H9 (cell line): ENCODE results near the gene C16orf92. TPM values are rescaled to one million over a fixed set of nuclear protein-coding genes. Genes with fewer than 3 reads are reported as not detected.

ENCODE experiments used
- DNase-seq: peaks from one replicate; pipeline ENCODE4 v3.0.0-alpha.2; 2017
- H2AFZ ChIP-seq: one replicate; pipeline ENCODE4 v1.6.1; 2013; ENCODE audit warnings: mild to moderate bottlenecking, low read length, control low read depth, moderate library complexity
- H2AK5ac ChIP-seq: 2 replicates; pipeline ENCODE4 v1.6.1; 2013; ENCODE audit warnings: low read length, control low read depth, mixed read lengths; ENCODE audit not compliant: insufficient read length
- H2BK120ac ChIP-seq: one replicate; pipeline ENCODE4 v1.6.1; 2013; ENCODE audit warnings: low read depth, mild to moderate bottlenecking, low read length, control low read depth, inconsistent platforms; ENCODE audit not compliant: poor library complexity, severe bottlenecking
- H2BK12ac ChIP-seq: 2 replicates; pipeline ENCODE4 v1.6.1; 2013; ENCODE audit warnings: low read length, control low read depth, mixed read lengths, low read depth; ENCODE audit not compliant: insufficient read length
- H2BK15ac ChIP-seq: 2 replicates; pipeline ENCODE4 v1.6.1; 2013; ENCODE audit warnings: low read depth, low read length, control low read depth
- H2BK20ac ChIP-seq: one replicate; pipeline ENCODE4 v1.6.1; 2013; ENCODE audit warnings: low read depth, mild to moderate bottlenecking, low read length, control low read depth, inconsistent platforms; ENCODE audit not compliant: poor library complexity, severe bottlenecking
- H2BK5ac ChIP-seq: 2 replicates; pipeline ENCODE4 v1.6.1; 2013; ENCODE audit warnings: low read length, control low read depth, mixed read lengths; ENCODE audit not compliant: insufficient read length
- H3K14ac ChIP-seq: 2 replicates; pipeline ENCODE4 v1.6.1; 2013; ENCODE audit warnings: low read length, control low read depth; ENCODE audit not compliant: insufficient read depth
- H3K18ac ChIP-seq: 2 replicates; pipeline ENCODE4 v1.6.1; 2013; ENCODE audit warnings: low read depth, mild to moderate bottlenecking, mixed read lengths, low read length, control low read depth; ENCODE audit not compliant: insufficient read length
- H3K23ac ChIP-seq: 2 replicates; pipeline ENCODE4 v1.6.1; 2013; ENCODE audit warnings: low read length, control low read depth, mixed read lengths, low read depth; ENCODE audit not compliant: insufficient read length
- H3K23me2 ChIP-seq: 2 replicates; pipeline ENCODE4 v1.6.1; 2013; ENCODE audit warnings: low read depth, mild to moderate bottlenecking, mixed read lengths, low read length, control low read depth; ENCODE audit not compliant: insufficient read length, poor library complexity, severe bottlenecking
- H3K27ac ChIP-seq: 2 replicates; pipeline ENCODE4 v1.5.1; 2013; ENCODE audit warnings: low read length, control low read depth, mixed read lengths, low read depth; ENCODE audit not compliant: insufficient read length
- H3K27me3 ChIP-seq: 2 replicates; pipeline ENCODE4 v1.6.1; 2013; ENCODE audit warnings: low read length, control low read depth, inconsistent platforms; ENCODE audit not compliant: insufficient read depth
- H3K4ac ChIP-seq: 2 replicates; pipeline ENCODE4 v1.6.1; 2013; ENCODE audit warnings: low read depth, mild to moderate bottlenecking, control low read depth, inconsistent platforms, low read length, moderate library complexity
- H3K4me1 ChIP-seq: 2 replicates; pipeline ENCODE4 v1.6.1; 2013; ENCODE audit warnings: low read length, control low read depth, inconsistent platforms; ENCODE audit not compliant: insufficient read depth
- H3K4me2 ChIP-seq: 2 replicates; pipeline ENCODE4 v1.6.1; 2013; ENCODE audit warnings: low read length, control low read depth, mixed read lengths; ENCODE audit not compliant: insufficient read length, insufficient read depth
- H3K56ac ChIP-seq: 2 replicates; pipeline ENCODE4 v1.6.1; 2013; ENCODE audit warnings: low read depth, mild to moderate bottlenecking, mixed read lengths, low read length, control low read depth; ENCODE audit not compliant: insufficient read length
- H3K79me1 ChIP-seq: 2 replicates; pipeline ENCODE4 v1.6.1; 2013; ENCODE audit warnings: low read depth, mild to moderate bottlenecking, moderate library complexity, low read length, control low read depth, inconsistent platforms; ENCODE audit not compliant: insufficient read depth, poor library complexity, severe bottlenecking
- H3K79me2 ChIP-seq: 2 replicates; pipeline ENCODE4 v1.6.1; 2013; ENCODE audit warnings: low read length, control low read depth, inconsistent platforms; ENCODE audit not compliant: insufficient read depth
- H3K9ac ChIP-seq: 2 replicates; pipeline ENCODE4 v1.6.1; 2013; ENCODE audit warnings: low read length, control low read depth, mixed read lengths; ENCODE audit not compliant: insufficient read length; ENCODE audit errors: extremely low read depth
- H3K9me3 ChIP-seq: one replicate; pipeline ENCODE4 v1.6.1; 2013; ENCODE audit warnings: low read depth, low read length, inconsistent platforms; ENCODE audit not compliant: control insufficient read depth
- H3T11ph ChIP-seq: one replicate; pipeline ENCODE4 v1.6.1; 2013; ENCODE audit warnings: mild to moderate bottlenecking, low read length, control low read depth, inconsistent platforms
- H4K20me1 ChIP-seq: one replicate; pipeline ENCODE4 v1.6.1; 2013; ENCODE audit not compliant: control insufficient read depth, insufficient read length, insufficient read depth
- H4K5ac ChIP-seq: 2 replicates; pipeline ENCODE4 v1.6.1; 2013; ENCODE audit warnings: low read depth, mild to moderate bottlenecking, mixed read lengths, low read length, control low read depth; ENCODE audit not compliant: insufficient read length
- H4K8ac ChIP-seq: replicated peaks from 2 replicates; pipeline ENCODE4 v1.6.1; 2013; ENCODE audit warnings: low read length, control low read depth, mixed read lengths, low read depth; ENCODE audit not compliant: insufficient read length
- H4K91ac ChIP-seq: 2 replicates; pipeline ENCODE4 v1.6.1; 2013; ENCODE audit warnings: low read depth, mild to moderate bottlenecking, moderate library complexity, mixed read lengths, low read length, control low read depth; ENCODE audit not compliant: insufficient read length
- H3K27ac Mint-ChIP-seq, 3 experiments: 2 replicates in 2 of 3; 3 replicates in 1 of 3; pipeline ENCODE4 v1.8.0; 2020 to 2021; ENCODE audit warnings: mixed read lengths in 3 of 3, mild to moderate bottlenecking in 1 of 3, moderate library complexity in 1 of 3
- H3K27me3 Mint-ChIP-seq: 2 replicates; pipeline ENCODE4 v1.8.0; 2021; ENCODE audit warnings: low read depth, mild to moderate bottlenecking, moderate library complexity, mixed read lengths
- H3K36me3 Mint-ChIP-seq, 3 experiments: 2 replicates in 2 of 3; 3 replicates in 1 of 3; pipeline ENCODE4 v1.8.0; 2020 to 2021; ENCODE audit warnings: low read depth in 3 of 3, mixed read lengths in 3 of 3; ENCODE audit not compliant: insufficient read depth in 1 of 3
- H3K4me1 Mint-ChIP-seq, 2 experiments: 2 replicates each; pipeline ENCODE4 v1.8.0; 2020; ENCODE audit warnings: mixed read lengths in 2 of 2
- H3K4me3 Mint-ChIP-seq, 2 experiments: 2 replicates in 1 of 2; 3 replicates in 1 of 2; pipeline ENCODE4 v1.8.0; 2020 to 2021; ENCODE audit warnings: mild to moderate bottlenecking in 2 of 2, mixed read lengths in 2 of 2, moderate library complexity in 1 of 2
- H3K9me3 Mint-ChIP-seq, 2 experiments: 2 replicates in 1 of 2; 3 replicates in 1 of 2; pipeline ENCODE4 v1.8.0; 2020; ENCODE audit warnings: mild to moderate bottlenecking in 2 of 2, mixed read lengths in 2 of 2, moderate library complexity in 1 of 2
- CTCF ChIP-seq: fragments of 200-600 bp; sonication (generic); conservative IDR thresholded peaks from 3 replicates; pipeline ENCODE4 v1.8.0; 2021; ENCODE audit warnings: antibody characterized with exemption, mild to moderate bottlenecking
- WGBS: extraction: QIAGEN DNeasy Blood & Tissue Kit; methylation state at CpG from one replicate; pipeline ENCODE4 v1.1.7; 2013; ENCODE audit warnings: missing lambda C conversion rate, low lambda C conversion rate, mixed read lengths; ENCODE audit not compliant: insufficient read length; ENCODE audit errors: extremely low coverage; 5-methylcytosine and 5-hydroxymethylcytosine counted together
- total RNA-seq: library from RNA; stranded (reverse); gene quantifications from 2 replicates; pipeline ENCODE4 v1.2.1, GENCODE V29; 2021

Gene C16orf92
- total RNA-seq, 1 experiment from 2014 or later, result not detected

- Histone ChIP-seq H3K4me2 (no peak overlapping the region), H3K23ac (no peak overlapping the region), H2BK5ac (no peak overlapping the region), H3K14ac (no peak overlapping the region), H4K20me1 (no peaks in the 10 kb centered on the region), H3K79me1 (no peaks in the 10 kb centered on the region), H3K23me2 (peaks cover 12% of the 10 kb centered on the region), H2AK5ac (no peak overlapping the region), H2BK20ac (no peak overlapping the region), H3T11ph (no peak overlapping the region), H2AFZ (no peak overlapping the region), H4K91ac (no peak overlapping the region), H3K56ac (no peak overlapping the region), H2BK12ac (no peak overlapping the region), H4K8ac (no peak overlapping the region), H3K27me3 (no peaks in the 10 kb centered on the region), H3K4me1 (no peaks in the 10 kb centered on the region), H3K4ac (no peak overlapping the region), H3K9ac (no peak overlapping the region), H4K5ac (no peak overlapping the region), H3K9me3 (no peaks in the 10 kb centered on the region), H3K79me2 (no peaks in the 10 kb centered on the region), H3K27ac (no peak overlapping the region), H2BK120ac (no peak overlapping the region), H3K18ac (no peak overlapping the region), H2BK15ac (no peak overlapping the region)
- H3K9me3 Mint-ChIP-seq, result no peaks in the 10 kb centered on the region
- H3K4me3 Mint-ChIP-seq, result no peak overlapping the region
- TF ChIP-seq CTCF, result no peak
- no peak overlapping the region for H3K27ac Mint-ChIP-seq
- peaks cover 16 to 18% of the 10 kb centered on the region in 2 experiments for H3K4me1 Mint-ChIP-seq
- DNase-seq, result no peak
- H3K36me3 Mint-ChIP-seq, result 0 out of 7 replicates have a peak, but pooled peaks cover 0 to 2% (median 0%) of the 10 kb centered on the region in 3 experiments
- no peaks in the 10 kb centered on the region for H3K27me3 Mint-ChIP-seq
- WGBS, result no CpG with 5 or more reads among the region's 4 CpGs
These were observed 37.3 kb downstream of the C16orf92 start for GRCh38 chr16:30060346-30060745.
